HepG2 (cell line): ENCODE measurements around the gene CEBPG. TPM values are rescaled to one million over a fixed set of nuclear protein-coding genes. Genes with fewer than 3 reads are reported as not detected.
A peak's percentile ranks its signal among the peaks of the same experiment; 100 is the strongest.

ENCODE experiments used
- CEBPB ChIP-seq: IDR thresholded peaks from 2 replicates; pipeline ENCODE4 v1.6.1; 2011; ENCODE audit warnings: low read depth, low read length, improper control_type of control experiment, borderline replicate concordance
- EHMT2 ChIP-seq: fragments of 200-600 bp; sonication (generic); IDR thresholded peaks from 2 replicates; pipeline ENCODE4 v1.7.0; 2017; ENCODE audit warnings: antibody characterized with exemption, low read depth, low read length, borderline replicate concordance
- MATR3 ChIP-seq: sonication (generic); formaldehyde crosslinking; IDR thresholded peaks from 2 replicates; pipeline ENCODE4 v1.4.0; 2020; ENCODE audit warnings: missing genetic modification reagents
- REST ChIP-seq, 2 experiments: IDR thresholded peaks; 2 replicates each; pipeline ENCODE4 v1.6.1; 2011 to 2012; ENCODE audit warnings: low read length in 2 of 2, borderline replicate concordance in 1 of 2, low read depth in 1 of 2, mild to moderate bottlenecking in 1 of 2, moderate library complexity in 1 of 2
- THAP8 ChIP-seq: sonication (generic); formaldehyde crosslinking; IDR thresholded peaks from 2 replicates; pipeline ENCODE4 v1.5.1; 2020; ENCODE audit warnings: missing genetic modification reagents, mild to moderate bottlenecking, borderline replicate concordance
- ZFAT ChIP-seq: sonication (generic); formaldehyde crosslinking; conservative IDR thresholded peaks from 2 replicates; pipeline ENCODE4 v1.8.1; 2023; ENCODE audit warnings: missing genetic modification reagents, inconsistent platforms
- ZFP36 ChIP-seq: fragments of 150-350 bp; IDR thresholded peaks from 2 replicates; pipeline ENCODE4 v1.6.1; 2018; ENCODE audit warnings: borderline replicate concordance, low read length, low read depth; ENCODE audit not compliant: partially characterized antibody
- ZMAT5 ChIP-seq: sonication (generic); formaldehyde crosslinking; IDR thresholded peaks from 2 replicates; pipeline ENCODE4 v1.5.0; 2020; ENCODE audit warnings: mild to moderate bottlenecking, low read depth, missing genetic modification reagents, borderline replicate concordance
- ZNF124 ChIP-seq: sonication (generic); formaldehyde crosslinking; IDR thresholded peaks from 2 replicates; pipeline ENCODE4 v1.4.0; 2020; ENCODE audit warnings: missing genetic modification reagents
- ZNF142 ChIP-seq: sonication (generic); formaldehyde crosslinking; IDR thresholded peaks from 2 replicates; pipeline ENCODE4 v1.4.0; 2020; ENCODE audit warnings: missing genetic modification reagents
- ZNF337 ChIP-seq: sonication (generic); formaldehyde crosslinking; IDR thresholded peaks from 2 replicates; pipeline ENCODE4 v1.5.1; 2020; ENCODE audit warnings: missing genetic modification reagents, low read depth, mild to moderate bottlenecking, borderline replicate concordance
- ZNF484 ChIP-seq: sonication (generic); formaldehyde crosslinking; IDR thresholded peaks from 2 replicates; pipeline ENCODE4 v1.5.1; 2020; ENCODE audit warnings: mild to moderate bottlenecking, low read depth, missing genetic modification reagents, borderline replicate concordance
- ZNF503 ChIP-seq: sonication (generic); formaldehyde crosslinking; IDR thresholded peaks from 2 replicates; pipeline ENCODE4 v1.4.0; 2020; ENCODE audit warnings: missing genetic modification reagents
- ZNF879 ChIP-seq: sonication (generic); formaldehyde crosslinking; IDR thresholded peaks from 2 replicates; pipeline ENCODE4 v1.8.1; 2023; ENCODE audit warnings: missing genetic modification reagents
- polyA plus RNA-seq, 8 experiments: library from polyadenylated mRNA; depleted of rRNA in 3 of 8; stranded (reverse) in 7 of 8; unstranded in 1 of 8; fragments of >200 nt; fragmentation: Illumina TruSeq in 4 of 8; extraction: Trizol in 4 of 8; gene quantifications; 2 replicates each; pipeline versions ENCODE4 v1.2.1 to v1.2.3, GENCODE V29; 2011 to 2016; ENCODE audit warnings: low read depth in 4 of 8, missing spikeins in 1 of 8, mixed read lengths in 1 of 8; ENCODE audit not compliant: insufficient read depth in 1 of 8
- total RNA-seq, 5 experiments: library from RNA; depleted of rRNA; stranded (reverse); fragments of >200 nt; fragmentation: Illumina TruSeq; extraction: Trizol; gene quantifications; 2 replicates each; pipeline ENCODE4 v1.2.3, GENCODE V29; 2016; ENCODE audit warnings: low read depth in 1 of 5

The CEBPG gene
- total and polyA plus RNA-seq, 2 of the 13 experiments (the other 11 are each of a cell fraction or from before 2014, with no cell fraction given) = 25.7 to 34.3 TPM

- TF ChIP-seq ZNF337 (CRISPR knock-in tag) (no peak), ZNF124 (CRISPR knock-in tag) (peak; percentile 54; the same call in 1 of the 2 replicates), ZNF879 (CRISPR knock-in tag) (no peak), ZNF484 (CRISPR knock-in tag) (no peak), ZFP36 (no peak), ZNF503 (CRISPR knock-in tag) (peak; percentile 94), ZMAT5 (no peak), ZNF142 (CRISPR knock-in tag) (peak; percentile 77), REST (IDR thresholded peaks at IDR 0.05; ENCODE audit: borderline replicate concordance in 1 of 2, low read depth in 1 of 2, low read length in 2 of 2) (peak in 1 of 2 experiments; percentile 79; a peak in 2 of 4 replicates), MATR3 (CRISPR knock-in tag) (no peak), ZFAT (CRISPR knock-in tag) (no peak), THAP8 (CRISPR knock-in tag) (no peak), EHMT2 (no peak), CEBPB (no peak)
Measured at GRCh38 chr19:33396701-33397535, 23.4 kb downstream of the CEBPG start (continued).
